ENCODE measurements around the gene KERA.
"Not testable (repeated sequence)": the region's sequence is repeated elsewhere in the genome, so short reads cannot be mapped to it uniquely, and the experiment has no call there.

KERA gene

DNA sequence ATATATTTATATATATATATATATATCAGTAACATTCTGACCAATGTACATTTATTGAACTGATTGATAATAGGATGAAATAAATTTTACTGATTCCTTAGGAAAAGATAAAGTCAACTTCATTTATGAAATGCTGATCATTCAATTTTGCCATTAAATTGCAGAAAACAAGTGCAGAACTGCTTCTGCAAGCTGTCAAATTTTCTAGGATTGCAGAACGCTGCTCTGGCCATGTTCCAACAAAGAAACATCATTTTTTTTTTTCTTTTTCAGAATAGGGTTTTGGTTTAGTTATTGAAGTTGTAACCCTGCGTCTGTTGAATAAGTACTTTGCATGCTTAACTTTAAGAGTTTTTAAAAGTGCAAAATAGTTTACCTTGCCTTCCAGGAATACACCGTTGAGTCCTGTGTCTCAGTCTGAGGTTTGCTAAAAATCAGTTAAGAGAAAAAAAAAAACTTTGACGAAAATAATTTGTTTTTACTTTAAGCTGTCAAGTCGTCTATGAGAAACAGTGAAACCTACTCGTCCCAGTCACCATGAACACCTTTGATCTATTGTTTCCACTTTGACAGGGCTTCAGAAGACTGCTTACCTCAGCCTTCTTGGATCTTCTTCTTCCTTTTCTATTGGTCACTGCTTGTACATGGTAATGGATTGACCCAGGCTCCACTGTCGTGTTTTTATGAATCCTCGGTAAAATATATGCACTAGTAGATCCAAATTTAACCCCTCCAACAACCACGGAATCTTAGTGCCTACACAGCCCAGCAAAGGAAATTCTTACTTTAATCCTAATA is at the start of gene KERA:
TSS of gene KERA (minus strand) at position 657 of the 798 bp plus-strand sequence. CDS start 1,743 bp downstream, outside the sequence.
- no peak for DNase-seq (ENCODE audit: low spot score)

- DNase-seq (ENCODE audit: low spot score) = no peak
Observed at GRCh38 chr12:91106283-91106682, 48.5 kb upstream of the KERA start.

GRCh38 chr12:91105807-91106206 is 48.0 kb upstream of the KERA start:
- no peak for DNase-seq (ENCODE audit: low spot score)

DNA sequence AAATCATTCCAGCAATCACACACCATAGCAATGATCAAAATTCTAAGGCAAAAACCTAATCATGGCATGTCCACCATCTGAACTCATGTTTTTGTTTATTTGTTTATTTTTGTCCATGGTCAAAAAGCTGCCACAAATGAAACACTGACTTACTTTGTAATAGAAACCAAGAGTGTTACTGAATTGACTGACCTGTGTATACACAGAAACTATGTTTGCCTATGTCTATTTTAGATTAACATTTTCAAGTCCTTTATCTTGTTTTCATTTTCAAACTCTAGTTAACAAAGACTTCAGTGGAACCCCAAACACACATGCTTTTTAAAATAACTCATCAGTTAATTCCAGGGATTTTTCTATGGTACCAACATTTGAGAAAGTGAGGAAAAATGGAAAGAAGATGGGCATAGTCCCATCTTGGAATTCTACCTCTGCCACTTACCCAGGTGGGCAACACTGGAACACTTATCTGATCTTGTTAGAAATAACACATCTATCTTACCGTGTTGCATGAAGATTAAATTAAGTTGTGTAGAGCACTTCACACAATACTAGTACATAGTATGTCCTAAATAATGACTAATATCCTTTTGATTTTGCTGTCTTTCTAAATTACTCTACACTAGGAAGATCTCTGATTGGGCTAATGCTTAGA is 47.1 kb upstream of the KERA start:
- DNase-seq (ENCODE audit: low spot score) = no peak

GRCh38 chr12:91103624-91104023 is 45.8 kb upstream of the KERA start:
- no peak for DNase-seq (ENCODE audit: low spot score)

- DNase-seq (ENCODE audit: low spot score) = no peak
Observed at GRCh38 chr12:91103101-91103500, 45.3 kb upstream of the KERA start.

DNA sequence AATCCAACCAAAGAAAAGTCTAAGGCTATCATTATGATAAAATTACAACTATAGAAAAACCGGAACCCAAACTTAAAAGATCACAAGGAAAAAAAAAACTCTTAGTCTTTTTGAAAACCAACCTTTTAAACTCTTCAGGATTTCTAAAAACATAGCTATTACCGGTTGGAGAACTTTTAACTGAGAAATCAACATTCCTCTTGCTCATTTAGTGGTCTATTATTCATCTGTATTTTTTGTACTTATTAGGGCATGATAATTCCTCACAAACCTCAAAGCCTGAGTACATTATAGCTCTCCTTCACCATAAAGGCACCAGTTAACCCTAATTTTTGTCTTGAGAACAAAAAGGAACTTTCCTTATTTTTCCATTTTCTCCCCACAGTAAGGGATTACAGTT is 43.1 kb upstream of the KERA start:
- no peak for DNase-seq (ENCODE audit: low spot score)

DNA sequence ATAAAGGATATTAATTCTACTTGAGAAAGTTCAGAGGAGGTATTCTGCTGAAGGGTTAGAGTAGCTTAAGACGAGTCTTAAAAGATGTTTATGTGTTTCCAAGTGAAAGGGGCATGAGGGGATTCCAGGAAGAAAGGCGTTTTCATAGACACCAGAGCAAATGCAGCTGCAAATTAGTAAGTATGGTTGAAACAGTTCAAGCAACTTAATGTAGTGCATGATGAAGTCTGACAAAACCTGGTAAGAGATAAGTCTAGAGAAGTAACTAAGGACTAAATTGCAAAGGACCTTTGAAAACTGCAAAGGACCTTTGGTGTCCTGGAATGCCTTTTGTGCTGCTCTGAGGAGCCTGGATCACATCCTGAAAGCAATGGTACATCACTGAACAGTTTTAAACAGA is 42.0 kb upstream of the KERA start:
- no peak for DNase-seq (ENCODE audit: low spot score)

DNA sequence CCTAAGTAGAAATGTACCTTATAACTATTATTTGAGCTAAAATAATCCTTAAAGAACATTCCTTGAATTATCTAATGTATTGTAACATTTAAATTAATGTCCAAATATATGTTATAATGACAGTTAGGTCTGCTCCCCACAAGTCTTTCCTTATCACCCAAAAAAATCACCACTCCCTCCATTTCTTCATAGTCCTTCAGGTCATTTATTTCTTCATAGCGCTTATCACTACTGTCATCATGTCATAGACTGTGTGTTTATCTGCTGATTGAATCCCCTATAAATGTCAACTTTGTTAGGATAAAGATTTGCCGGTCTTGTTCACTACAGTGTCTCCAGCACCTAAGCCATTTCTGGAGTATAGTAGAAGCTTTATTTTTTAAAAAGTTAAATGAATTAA is 41.5 kb upstream of the KERA start:
- no peak for DNase-seq (ENCODE audit: low spot score)

DNA sequence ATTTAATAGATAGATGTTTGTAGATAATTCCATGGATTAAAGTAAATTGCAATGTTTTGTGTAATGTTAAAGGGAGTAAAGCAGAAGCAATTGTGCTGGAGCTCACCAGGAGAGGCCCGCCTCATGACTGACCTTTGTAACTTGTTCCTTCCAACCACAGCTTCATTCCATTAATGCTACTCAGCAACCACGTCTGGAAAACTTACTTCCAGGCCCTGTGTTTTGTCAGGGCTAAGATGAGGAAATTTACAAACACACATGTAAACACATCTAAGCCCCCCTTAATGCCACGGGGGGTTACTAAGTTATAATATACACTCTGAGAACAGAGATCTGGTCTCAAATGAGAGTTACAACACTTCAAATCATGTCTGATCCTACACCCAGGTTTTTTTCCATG is 41.1 kb upstream of the KERA start:
- DNase-seq (ENCODE audit: low spot score) = no peak

- DNase-seq (ENCODE audit: low spot score) = no peak
Observed at GRCh38 chr12:91098461-91098860, 40.6 kb upstream of the KERA start.

DNA sequence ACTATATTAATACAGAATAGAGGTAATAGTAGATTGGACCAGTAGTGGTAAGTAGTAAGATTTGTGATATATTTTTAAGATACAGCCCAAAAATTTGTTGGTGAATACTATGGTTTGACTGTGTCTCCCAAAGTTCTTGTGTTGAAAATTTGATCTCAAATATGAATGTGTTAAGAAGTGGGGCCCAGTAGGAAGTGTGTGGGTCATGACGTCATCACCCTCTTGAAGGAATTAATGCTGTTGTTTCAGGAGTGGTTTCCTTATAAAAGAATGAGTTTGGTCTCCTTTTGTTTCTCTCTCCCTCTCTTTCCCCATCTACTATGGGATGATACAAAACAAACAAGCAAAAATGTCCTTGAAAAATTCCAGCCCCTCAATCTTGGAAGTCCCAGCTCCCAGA is 37.1 kb upstream of the KERA start:
- DNase-seq (ENCODE audit: low spot score) = no peak

GRCh38 chr12:91094032-91094662 is 36.3 kb upstream of the KERA start:
- DNase-seq (ENCODE audit: low spot score) = no peak

- DNase-seq (ENCODE audit: low spot score) = no peak
Observed at GRCh38 chr12:91093341-91093740, 35.5 kb upstream of the KERA start.

GRCh38 chr12:91091916-91092715 is 34.3 kb upstream of the KERA start:
- no peak for DNase-seq (ENCODE audit: low spot score)

DNA sequence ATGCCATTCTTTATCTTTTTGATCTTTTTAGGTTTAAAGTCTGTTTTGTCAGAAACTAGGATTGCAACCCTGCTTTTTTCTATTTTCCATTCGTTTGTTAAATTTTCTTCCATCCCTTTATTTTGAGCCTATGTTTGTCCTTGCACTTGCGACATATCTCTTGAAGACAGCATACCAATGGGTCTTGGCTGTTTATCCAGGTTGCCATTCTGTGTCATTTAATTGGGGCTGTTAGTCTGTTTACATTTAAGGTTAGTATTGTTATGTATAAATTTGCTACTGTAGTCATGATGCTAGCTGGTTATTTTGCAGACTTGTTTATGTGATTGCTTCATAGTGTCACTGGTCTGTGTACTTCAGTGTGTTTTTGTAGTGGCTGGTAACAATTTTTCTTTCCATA is 32.1 kb upstream of the KERA start:
- DNase-seq (ENCODE audit: low spot score) = not testable (repeated sequence)

DNA sequence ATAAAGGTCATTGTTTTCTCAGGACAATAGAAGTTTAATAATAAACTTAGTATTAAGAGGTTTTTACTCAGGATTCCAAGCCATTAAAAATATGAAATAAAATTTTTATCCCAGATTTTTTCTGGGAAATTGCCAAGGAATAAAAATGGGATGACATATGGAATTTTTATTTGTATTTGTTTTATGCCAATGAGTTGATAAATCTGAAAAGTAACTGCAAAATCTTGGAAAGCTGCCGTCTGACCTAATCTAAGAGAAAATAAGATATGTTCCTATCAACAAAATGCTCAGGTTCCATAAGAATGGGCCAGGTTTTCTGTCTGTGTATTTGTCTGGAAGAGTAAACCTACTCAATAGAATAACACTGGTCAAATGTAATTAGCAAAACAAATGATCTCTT is 22.2 kb upstream of the KERA start:
- no peak for DNase-seq (ENCODE audit: low spot score)

- DNase-seq (ENCODE audit: low spot score) = no peak
Observed at GRCh38 chr12:91078501-91078900, 20.7 kb upstream of the KERA start.

DNA sequence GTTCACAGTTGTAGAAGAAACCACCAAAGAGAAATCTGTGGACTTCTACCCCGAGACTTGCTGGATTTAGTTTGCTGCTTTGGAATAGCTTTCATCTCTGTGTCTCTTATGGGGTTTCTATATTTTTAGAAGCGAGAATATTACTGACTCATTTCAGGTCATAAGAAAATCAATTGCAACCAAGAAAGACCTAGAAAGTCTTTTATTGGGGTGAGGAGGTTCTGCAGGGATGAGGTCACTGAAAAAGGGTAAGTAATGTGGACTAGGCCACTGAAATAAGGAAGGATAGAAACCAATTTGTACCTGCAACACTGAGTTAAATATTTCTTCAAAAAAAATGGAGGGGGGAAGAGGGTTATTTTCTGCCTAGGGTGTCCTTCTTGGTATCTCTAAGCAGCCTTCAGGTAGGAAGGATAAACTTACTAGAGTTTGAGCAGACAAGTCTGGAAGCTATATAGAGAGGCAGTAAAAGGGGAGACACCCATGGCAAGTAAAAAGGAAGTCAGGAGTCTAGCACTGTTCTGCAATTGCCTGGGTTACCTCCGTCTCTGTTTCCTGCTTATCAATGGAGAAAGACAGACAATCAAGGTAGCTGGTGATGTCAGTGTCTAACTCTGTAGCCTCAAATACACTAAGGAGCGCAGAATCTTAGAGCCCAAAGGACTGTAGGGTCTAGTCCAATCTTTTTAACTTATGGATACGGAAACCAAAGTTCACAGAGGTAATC is 19.6 kb upstream of the KERA start:
- DNase-seq (ENCODE audit: low spot score) = no peak

DNA sequence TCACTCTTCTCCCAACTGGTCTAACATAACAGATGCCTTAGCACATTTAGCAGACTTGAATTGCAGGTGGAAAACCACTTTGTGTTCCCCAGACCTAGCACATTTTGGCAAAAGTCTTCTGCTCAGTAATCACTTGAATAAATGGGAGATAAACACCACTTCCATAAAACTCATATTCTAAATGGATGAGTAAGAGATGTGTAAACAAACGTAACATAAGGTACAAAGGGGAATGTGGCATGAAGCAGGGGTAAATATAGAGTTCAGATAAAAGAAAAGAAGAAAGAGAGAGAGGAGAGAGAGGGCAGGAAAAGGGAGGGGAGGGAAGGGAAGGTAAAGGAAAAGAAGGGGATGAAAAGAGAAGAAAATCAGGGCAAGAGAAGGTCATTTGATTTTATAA is 17.0 kb upstream of the KERA start:
- no peak for DNase-seq (ENCODE audit: low spot score)

DNA sequence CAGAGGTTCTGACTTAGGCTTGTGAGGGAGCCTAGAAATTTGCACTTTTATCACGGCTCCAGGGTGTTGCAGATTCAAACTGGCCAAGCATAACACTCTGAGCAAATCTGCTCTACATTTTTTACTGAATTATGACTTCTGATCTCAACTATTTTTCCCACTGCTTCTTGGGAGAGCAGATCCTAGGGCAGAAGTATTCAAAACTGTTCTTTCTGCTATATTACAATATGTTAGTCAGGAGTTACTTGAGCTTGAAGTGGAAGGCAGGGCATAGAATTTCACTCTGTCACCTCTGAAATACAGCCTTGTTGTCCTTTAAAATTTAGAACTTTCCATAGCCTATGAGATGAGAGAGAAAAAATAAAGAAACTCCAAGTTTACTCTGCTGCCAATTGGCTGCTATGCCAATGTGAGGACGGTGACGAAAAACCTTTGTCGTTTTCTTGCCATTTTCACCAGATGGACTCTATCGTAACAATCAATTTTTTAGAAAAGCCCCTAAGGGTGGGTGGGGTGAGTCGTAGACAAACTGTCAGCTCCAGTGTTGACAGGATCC is 16.4 kb upstream of the KERA start:
- no peak for DNase-seq (ENCODE audit: low spot score)

Measured in Ammon's horn (tissue), 1 donor.